HG03097 (cell line): ENCODE data around the gene CD160.
"Not testable (repeated sequence)": the region's sequence is repeated elsewhere in the genome, so short reads cannot be mapped to it uniquely, and the experiment has no call there.

Experiments
- ATAC-seq: cut with Tn5 transposase; IDR thresholded peaks from one replicate; pipeline ENCODE4 v1.9.1; 2021; ENCODE audit not compliant: unreplicated experiment, low FRiP score

The CD160 gene

DNA sequence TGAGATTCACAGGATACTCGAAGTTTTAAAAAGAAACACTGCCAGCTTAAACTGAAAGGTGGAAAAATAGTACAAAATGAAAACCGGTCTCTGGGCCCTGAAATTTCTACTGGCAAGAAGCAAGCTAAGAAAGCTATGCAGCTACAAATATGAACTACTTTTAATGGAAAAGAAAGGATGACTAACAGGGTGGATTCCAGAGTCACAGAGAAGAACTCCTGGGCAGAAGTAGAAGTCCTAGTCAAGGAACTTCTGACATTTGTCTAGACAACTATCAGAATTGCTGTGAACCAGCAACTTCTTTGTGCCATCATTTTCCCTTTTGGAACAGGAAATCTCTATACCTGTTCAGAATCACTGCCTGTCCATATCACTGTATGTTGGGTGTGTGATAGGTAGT lies 38.1 kb downstream of the CD160 start:
- ATAC-seq, result no peak

DNA sequence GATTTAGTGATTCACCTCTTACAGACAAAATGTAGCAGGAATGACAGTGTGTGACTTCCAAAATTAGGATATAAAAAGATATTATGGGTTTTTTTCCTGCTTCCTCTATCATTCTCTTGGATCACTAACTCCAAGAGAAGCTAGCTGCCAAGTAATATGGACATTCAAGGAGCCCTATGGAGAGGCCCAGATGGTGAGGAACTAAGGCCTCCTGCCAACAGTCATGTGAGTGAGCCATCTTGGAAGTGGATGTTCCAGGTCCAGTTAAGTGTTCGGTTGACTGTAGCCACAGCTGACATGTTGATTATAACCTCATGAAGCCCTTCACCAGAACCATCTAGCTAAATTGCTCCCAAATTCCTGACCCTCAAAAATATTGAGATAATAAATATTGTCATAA lies 38.8 kb downstream of the CD160 start:
- ATAC-seq, result no peak

DNA sequence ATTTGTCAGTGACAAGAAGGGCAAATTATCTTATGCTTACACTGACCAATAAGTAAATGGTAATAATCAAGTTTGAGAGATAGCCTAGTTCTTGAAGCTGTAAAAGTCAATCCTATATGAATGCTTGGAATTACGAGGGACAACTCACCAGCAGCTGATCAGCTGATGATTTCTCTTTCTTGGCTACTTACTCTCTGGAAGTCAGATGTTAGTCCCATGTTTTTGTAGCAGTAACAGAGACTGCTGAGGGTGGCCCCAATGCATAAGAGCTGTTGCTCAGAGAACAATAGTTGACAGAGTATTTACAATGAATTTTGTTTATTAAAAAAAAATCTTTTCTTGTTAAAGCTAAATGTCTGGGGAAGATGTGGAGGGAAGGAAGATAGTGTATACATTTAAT lies 39.3 kb downstream of the CD160 start:
- ATAC-seq, result no peak

DNA sequence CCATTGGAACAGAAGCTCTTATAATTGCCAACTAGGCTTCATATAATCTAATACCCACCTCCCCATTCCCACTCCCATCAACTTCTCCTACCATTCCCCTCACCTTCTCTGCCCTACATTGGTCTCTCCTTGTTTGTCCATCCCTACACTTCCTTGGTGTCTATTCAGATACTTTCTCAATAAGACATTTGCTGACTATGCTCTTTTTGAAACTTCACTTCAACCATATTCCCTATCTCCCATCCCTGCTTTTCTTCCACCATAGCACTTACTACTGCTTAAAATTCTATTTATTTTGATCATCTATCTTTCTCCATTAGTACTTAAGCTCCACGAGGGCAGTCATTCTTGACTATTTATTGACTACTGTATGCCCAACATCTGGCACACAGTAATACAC lies 40.4 kb downstream of the CD160 start:
- ATAC-seq, result no peak

DNA sequence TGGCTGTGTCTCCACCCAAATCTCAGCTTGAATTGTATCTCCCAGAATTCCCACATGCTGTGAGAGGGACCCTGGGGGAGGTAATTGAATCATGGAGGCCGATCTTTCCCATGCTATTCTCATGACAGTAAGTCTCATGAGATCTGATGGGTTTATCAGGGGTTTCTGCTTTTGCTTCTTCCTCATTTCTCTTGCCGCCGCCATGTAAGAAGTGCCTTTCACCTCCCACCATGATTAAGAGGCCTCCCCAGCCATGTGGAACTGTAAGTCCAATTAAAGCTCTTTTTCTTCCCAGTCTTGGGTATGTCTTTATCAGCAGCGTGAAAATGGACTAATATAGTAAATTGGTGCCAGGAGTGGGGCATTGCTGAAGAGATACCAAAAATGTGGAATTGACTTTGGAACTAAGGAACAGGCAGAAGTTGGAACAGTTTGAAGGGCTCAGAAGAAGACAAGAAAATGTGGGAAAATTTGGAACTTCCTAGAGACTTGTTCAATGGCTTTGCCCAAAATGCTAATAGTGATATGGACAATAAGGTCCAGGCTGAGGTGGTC lies 41.2 kb downstream of the CD160 start:
- ATAC-seq, result not testable (repeated sequence)

DNA sequence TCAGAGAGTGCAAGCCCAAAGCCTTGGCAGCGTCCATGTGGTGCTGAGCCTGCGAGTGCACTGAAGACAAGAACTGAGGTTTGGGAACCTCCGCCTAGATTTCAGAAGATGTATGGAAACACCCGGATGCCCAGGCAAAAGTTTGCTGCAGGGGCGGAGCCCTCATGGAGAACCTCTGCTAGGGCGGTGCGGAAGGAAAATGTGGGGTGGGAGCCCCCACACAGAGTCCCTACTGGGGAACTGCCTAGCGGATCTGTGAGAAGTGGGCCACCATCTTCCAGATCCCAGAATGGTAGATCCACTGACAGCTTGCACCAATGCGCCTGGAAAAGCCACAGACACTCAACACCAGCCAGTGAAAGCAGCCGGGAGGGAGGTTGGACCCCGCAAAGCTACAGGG lies 42.2 kb downstream of the CD160 start:
- ATAC-seq, result not testable (repeated sequence)

DNA sequence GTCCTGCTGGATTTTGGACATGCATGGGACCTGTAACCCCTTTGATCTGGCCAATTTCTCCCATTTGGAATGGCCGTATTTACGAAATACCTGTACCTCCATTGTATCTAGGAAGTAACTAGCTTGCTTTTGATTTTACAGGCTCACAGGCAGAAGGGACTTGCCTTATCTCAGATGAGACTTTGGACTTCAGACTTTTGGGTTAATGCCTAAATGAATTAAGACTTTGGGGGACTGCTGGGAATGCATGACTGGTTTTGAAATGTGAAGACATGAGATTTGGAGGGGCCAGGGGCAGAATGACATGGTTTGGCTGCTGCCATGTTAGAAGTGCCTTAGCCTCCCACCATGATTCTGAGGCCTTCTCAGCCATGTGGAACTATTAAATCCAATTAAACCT lies 42.7 kb downstream of the CD160 start:
- ATAC-seq, result not testable (repeated sequence)

DNA sequence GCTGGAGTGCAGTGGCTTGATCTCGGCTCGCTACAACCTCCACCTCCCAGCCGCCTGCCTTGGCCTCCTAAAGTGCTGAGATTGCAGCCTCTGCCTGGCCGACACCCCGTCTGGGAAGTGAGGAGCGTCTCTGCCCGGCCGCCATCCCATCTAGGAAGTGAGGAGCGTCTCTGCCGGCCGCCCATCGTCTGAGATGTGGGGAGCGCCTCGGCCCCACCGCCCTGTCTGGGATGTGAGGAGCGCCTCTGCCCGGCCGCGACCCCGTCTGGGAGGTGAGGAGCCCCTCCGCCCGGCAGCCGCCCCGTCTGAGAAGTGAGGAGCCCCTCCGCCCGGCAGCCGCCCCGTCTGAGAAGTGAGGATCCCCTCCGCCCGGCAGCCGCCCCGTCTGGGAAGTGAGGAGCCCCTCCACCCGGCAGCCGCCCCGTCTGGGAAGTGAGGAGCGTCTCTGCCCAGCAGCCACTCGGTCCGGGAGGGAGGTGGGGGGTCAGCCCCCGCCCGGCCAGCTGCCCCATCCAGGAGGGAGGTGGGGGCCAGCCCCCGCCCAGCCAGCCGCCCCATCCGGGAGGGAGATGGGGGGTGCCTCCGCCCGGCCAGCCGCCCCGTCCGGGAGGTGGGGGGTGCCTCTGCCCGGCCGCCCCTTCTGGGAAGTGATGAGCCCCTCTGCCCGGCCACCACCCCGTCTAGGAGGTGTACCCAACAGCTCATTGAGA lies 45.1 kb downstream of the CD160 start:
- not testable (repeated sequence) for ATAC-seq

DNA sequence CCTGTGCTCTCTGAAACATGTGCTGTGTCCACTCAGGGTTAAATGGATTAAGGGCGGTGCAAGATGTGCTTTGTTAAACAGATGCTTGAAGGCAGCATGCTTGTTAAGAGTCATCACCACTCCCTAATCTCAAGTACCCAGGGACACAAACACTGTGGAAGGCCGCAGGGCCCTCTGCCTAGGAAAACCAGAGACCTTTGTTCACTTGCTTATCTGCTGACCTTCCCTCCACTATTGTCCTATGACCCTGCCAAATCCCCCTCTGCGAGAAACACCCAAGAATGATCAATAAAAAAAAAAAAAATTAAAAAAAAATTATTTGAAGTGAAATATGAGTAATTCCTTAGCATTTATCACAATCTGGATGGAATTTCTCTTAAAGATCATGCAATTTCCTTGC lies 45.8 kb downstream of the CD160 start:
- not testable (repeated sequence) for ATAC-seq

DNA sequence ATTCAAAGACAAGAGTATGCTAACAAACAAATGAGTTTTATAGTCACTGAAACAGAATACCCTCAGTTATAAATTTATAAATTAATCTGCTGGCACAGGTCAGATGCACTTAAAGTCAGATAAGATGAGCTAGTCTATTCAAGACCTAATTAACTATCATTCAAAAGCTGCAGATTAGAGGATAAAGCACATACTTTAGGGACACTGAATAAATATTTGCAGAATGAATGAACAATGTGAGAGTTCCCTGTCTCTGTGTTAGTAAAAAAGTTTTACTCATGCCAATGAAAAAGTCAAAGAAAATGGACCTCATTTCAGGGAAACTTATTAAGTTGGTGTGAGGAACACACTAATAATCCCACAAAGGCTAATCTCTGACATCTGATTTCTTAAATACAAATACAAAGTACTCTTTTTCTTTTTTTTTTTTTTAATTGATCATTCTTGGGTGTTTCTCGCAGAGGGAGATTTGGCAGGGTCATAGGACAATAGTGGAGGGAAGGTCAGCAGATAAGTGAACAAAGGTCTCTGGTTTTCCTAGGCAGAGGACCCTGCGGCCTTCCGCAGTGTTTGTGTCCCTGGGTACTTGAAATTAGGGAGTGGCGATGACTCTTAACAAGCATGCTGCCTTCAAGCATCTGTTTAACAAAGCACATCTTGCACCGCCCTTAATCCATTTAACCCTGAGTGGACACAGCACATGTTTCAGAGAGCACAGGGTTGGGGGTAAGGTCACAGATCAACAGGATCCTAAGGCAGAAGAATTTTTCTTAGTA lies 46.5 kb downstream of the CD160 start:
- ATAC-seq, result not testable (repeated sequence)

DNA sequence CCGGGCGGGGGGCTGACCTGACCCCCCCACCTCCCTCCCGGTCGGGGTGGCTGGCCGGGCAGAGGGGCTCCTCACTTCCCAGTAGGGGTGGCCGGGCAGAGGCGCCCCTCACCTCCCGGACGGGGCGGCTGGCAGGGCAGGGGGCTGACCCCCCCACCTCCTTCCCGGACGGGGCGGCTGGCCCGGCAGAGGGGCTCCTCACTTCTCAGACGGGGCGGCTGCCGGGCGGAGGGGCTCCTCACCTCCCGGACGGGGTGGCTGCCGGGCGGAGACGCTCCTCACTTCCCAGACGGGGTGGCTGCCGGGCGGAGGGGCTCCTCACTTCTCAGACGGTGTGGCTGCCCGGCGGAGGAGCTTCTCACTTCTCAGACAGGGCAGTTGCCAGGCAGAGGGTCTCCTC lies 47.6 kb downstream of the CD160 start:
- not testable (repeated sequence) for ATAC-seq

DNA sequence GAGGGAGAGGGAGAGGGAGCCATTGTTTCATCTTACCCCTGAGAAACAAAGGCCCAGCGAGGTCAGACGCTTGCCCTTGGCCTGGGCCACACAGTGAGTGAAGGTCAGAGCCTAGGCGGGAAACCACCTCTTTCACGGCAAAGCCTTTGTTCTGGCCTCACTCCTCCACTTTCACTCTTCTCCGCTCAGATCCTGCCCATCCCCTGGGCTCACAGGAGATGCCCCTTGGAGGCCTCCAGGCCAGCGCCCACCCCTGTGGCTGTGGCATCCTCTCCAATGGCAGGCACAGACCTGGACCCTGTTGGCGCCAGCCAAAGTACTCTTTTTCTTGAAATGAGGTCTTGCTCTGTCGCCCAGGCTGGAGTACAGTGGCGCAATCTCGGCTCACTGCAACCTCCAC lies 48.7 kb downstream of the CD160 start:
- ATAC-seq, result not testable (repeated sequence)

DNA sequence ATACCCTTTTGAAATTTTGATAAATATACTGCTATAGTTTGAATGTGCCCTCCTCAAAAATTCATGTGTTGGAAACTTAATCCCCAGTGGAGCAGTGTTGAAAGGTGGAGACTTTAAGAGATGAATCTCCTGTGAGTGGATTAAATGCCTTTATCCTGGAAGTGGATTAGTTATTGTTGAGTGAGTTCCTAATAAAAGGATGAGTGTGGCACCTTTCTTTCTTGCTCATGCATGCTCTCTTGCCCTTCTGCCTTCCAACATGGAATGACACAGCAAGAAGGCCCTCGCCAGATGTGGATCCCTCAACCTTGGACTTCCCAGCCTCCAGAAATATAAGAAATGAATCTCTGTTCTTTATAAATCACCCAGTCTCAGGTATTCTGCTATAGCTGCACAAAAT lies 51.8 kb downstream of the CD160 start:
- no peak for ATAC-seq

DNA sequence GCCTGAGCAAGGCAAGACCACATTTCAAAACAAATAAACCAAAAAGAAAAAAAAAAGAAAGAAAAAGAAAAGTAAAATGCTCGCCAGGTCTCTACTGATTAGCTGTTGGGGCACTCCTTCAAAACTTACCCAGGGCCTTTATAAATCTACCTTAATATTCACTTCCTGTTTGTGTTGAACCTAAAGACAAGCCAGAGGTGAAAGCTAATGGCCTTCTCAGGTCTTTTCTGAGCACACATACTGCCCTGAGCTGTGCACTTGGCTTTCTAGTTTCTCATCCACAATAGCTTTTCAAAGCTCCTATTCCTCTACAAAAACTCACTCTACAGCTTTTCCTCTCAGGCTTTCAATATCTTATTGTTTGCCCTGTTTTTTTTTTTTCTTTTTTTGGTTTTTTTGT lies 54.1 kb downstream of the CD160 start:
- no peak for ATAC-seq

DNA sequence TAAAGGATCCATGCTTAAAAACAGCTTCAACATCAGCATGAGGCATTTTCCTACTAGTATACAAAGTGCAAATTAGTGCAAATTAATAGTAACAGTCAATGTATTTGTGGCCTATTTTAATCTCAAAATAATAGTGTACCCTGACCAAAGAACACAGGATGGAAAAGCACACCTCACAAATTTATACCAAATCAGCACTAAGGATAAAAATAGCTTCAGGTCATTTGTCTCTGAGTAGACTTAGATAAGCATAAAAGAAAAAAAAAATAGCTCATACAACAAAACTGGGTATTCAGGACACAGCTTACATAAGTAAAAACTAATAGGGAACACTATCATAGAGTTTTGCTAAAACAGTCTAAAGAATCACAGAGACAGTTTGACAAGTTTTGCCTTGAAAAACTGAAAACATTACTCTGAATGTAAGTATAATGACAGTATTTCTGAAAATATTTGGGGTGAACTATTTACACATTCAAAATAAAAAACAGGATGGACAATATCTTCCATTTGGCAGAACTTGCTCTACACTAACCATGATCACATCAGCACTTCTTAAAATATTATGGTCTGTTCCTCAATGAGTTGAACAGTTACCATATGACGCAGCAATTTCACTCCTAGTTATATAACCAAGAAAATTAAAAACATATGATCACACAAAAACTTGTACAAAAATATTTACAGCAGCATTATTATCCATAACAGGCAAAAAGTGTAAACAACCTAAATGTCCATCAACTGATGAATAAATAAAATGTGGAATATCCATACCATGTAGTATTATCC lies 58.3 kb downstream of the CD160 start:
- ATAC-seq, result no peak

DNA sequence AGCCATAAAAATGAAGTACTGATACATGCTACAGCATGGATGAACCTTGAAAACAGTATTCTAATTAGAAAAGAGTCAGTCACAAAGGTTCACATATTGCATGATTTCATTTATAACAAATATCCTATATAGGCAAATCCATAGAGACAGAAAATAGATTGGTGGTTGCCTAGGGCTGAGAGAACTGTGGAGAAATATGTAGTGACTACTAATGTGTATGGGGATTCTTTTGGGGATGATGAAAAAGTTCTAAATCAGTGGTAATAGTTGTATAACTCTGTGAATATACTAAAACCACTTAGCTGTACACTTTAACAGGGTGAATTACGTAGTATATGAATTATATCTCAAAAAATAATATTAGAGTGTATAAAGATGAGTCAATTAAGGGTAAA lies 58.8 kb downstream of the CD160 start:
- no peak for ATAC-seq

DNA sequence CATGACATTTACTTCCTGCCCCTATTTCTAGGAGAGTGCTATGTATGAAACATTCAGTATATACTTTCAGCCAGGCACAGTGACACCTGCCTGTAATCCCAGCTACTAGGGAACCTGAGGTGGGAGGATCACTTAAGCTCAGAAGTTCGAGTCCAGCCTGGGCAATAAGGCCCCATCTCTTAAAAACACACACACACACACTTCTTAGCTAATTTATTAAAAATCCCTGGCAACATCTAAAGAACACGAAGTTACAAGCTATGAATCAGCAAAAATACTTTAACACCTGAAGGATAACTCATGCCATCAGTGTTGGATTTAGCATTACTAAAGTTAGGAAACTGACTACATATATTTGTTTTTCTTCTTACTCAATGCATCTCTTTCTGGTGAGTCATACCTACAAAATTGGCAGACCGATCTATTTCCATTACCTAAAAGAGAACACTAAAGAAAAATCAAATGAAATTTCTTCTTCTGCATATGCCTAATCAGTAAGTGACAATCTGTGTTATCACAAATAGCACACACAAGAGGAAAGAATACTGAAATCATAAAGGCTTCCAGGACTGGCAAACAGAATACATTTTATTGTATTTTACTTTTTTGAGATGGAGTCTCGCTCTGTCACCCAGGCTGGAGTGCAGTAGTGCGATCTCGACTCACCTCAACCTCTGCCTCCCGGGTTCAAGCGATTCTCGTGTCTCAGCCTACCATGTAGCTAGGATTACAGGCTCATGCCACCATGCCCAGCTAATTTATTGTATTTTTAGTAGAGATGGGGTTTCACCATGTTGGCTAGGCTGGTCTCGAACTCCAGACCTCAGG lies 63.2 kb downstream of the CD160 start:
- no peak for ATAC-seq

DNA sequence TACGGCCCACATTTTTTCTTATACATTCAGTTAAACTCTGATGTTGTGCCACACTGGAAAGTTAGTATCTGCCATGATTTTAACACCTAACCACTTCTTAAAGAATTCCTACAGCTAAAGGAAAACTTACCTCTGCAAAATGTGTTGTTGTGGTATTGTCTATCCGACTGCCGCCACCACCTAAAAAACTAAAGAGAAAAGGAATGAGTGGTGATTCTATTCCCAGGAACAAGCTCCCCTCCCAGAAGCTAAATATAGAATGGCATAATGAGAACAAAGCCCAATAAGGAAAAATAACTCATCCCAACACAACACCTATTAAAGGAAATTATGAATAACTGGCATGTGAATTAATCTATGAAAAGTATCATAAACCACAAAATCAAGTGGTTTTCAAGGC lies 65.1 kb downstream of the CD160 start:
- no peak for ATAC-seq

DNA sequence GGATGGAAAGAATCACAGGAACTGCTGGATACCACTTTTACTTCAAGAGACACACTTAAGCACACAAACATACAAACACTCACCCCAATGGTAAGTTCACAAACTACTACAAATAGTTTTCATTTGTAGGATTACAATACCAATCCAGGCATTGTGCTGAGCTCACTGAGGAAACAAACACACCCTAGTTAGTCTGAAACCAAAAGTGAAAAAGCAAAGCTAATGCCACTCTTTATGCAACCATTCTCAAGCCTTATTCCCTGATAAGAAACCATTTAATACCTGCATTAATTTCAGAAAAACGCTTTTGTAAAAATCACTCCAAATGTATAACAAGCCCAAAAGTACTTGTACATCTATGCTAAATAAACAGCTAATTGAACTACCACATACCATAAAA lies 66.2 kb downstream of the CD160 start:
- ATAC-seq, result no peak

DNA sequence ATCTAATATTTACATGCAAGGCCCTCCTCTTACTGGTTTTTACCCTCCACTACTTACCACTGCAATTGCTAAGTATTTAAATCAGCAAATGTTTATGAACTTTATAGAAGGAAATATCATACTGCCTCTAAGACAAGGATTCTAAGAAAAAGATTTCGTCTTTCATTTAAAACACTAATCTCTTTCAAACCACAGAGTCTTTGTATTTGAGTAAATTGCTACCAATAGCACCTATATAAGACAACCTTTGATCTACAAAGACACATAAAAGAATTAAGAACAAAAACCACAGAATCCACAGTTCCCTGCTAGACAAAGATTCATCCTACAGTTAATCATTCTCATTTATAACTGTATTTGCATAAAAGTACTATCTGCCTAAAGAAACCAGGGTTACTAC lies 67.0 kb downstream of the CD160 start:
- no peak for ATAC-seq
